ENCODE data around the gene TMEM100.

Gene TMEM100

GRCh38 chr17:55742272-55743102, 19.8 kb upstream of the TMEM100 start:
- no peak for DNase-seq

- DNase-seq = no peak
Observed at GRCh38 chr17:55741356-55741700, 18.7 kb upstream of the TMEM100 start.

- no peak for DNase-seq
Observed at GRCh38 chr17:55740511-55741355, 18.1 kb upstream of the TMEM100 start.

- peak; percentile 59 for DNase-seq
Observed at GRCh38 chr17:55737976-55738501, 15.4 kb upstream of the TMEM100 start.

- DNase-seq = peak; percentile 86
Observed at GRCh38 chr17:55735731-55736405, 13.2 kb upstream of the TMEM100 start.

- no peak for DNase-seq
Observed at GRCh38 chr17:55734128-55734781, 11.6 kb upstream of the TMEM100 start.

- DNase-seq = no peak
Observed at GRCh38 chr17:55731586-55732250, 9.1 kb upstream of the TMEM100 start.

- DNase-seq = no peak
Observed at GRCh38 chr17:55730808-55731207, 8.1 kb upstream of the TMEM100 start.

- DNase-seq = no peak
Observed at GRCh38 chr17:55730380-55730779, 7.7 kb upstream of the TMEM100 start.

- no peak for DNase-seq
Observed at GRCh38 chr17:55729484-55729883, 6.8 kb upstream of the TMEM100 start.

GRCh38 chr17:55728833-55729232, 6.2 kb upstream of the TMEM100 start:
- DNase-seq = no peak

GRCh38 chr17:55728361-55728760, 5.7 kb upstream of the TMEM100 start:
- no peak for DNase-seq

- no peak for DNase-seq
Observed at GRCh38 chr17:55727920-55728319, 5.3 kb upstream of the TMEM100 start.

GRCh38 chr17:55727275-55727674, 4.6 kb upstream of the TMEM100 start:
- DNase-seq = no peak

GRCh38 chr17:55726440-55726839, 3.8 kb upstream of the TMEM100 start:
- DNase-seq = no peak

- no peak for DNase-seq
Observed at GRCh38 chr17:55723488-55723848, 804 bp upstream of the TMEM100 start.

- no peak for DNase-seq
Observed at GRCh38 chr17:55722016-55722736, 488 bp downstream of the TMEM100 start.

GRCh38 chr17:55720919-55721836, 1.5 kb downstream of the TMEM100 start:
- no peak for DNase-seq

GRCh38 chr17:55717898-55718735, 4.5 kb downstream of the TMEM100 start:
- peak; percentile 82 for DNase-seq
